Measurements from ENCODE around the gene NPHP1.
"Not testable (repeated sequence)": the region's sequence is repeated elsewhere in the genome, so short reads cannot be mapped to it uniquely, and the experiment has no call there.

DNA sequence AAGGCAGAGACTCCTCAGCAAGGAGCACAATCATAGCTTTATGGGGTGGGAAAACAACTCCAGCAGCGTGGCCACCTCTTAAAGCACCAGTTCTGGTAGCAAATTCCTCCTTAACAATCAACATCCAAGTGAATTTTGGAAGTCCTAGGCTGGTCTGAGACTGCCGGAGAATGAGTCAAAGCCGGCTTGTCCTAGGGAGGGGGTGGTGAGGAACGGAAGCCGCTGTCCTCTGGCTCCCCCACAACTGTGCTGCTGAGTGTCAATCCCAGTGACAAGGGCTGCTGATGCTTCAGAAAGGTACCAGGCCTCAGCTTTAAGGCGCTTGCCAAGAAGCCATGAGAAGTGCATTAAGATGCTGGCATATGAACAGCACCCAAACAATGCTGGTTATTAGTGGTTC lies 110.9 kb downstream of the NPHP1 start:
- not testable (repeated sequence) for TF ChIP-seq CTCF (conservative IDR thresholded peaks at IDR 0.05; ENCODE audit: low read length); EZH2phosphoT487 (IDR thresholded peaks at IDR 0.05; ENCODE audit: borderline replicate concordance)
